Panc1 (cell line): ENCODE results near the gene SLC29A1. TPM values are rescaled to one million over a fixed set of nuclear protein-coding genes. Genes with fewer than 3 reads are reported as not detected.

Source experiments
- ATAC-seq: fragments of 200-7000 bp; cut with Tn5 transposase; 2 replicates; pipeline ENCODE4 v1.9.1; 2020; ENCODE audit warnings: mild to moderate bottlenecking, moderate library complexity
- BruUV-seq: library from RNA; stranded (reverse); fragments of 400-500 nt; replicated peaks from 2 replicates; lab custom pipeline; 2021; lab: Mats Ljungman, UMichigan
- CTCF ChIA-PET: fragments of 300-600 bp; sonication (Branson Sonifier 250); formaldehyde crosslinking; loops from one replicate; lab custom pipeline; 2022; ENCODE audit warnings: antibody characterized with exemption; lab: Charles Lee
- POLR2A ChIA-PET: fragments of 300-600 bp; sonication (Branson Sonifier 250); formaldehyde crosslinking; loops from one replicate; lab custom pipeline; 2022; ENCODE audit warnings: antibody characterized with exemption; lab: Charles Lee
- DNase-seq: peaks from one replicate; pipeline ENCODE4 v3.0.0-alpha.2; 2010; ENCODE audit warnings: low read depth, low spot score
- H3K27ac ChIP-seq: 2 replicates; pipeline ENCODE4 v1.5.1; 2011; ENCODE audit warnings: mild to moderate bottlenecking, low read length, inconsistent platforms
- H3K27me3 ChIP-seq: fragments of 200-500 bp; sonication (Bioruptor generic); 2 replicates; pipeline ENCODE4 v1.6.0; 2014; ENCODE audit warnings: low read length, inconsistent platforms; ENCODE audit not compliant: control insufficient read depth, insufficient read depth
- H3K36me3 ChIP-seq: fragments of 200-500 bp; sonication (Bioruptor generic); 2 replicates; pipeline ENCODE4 v1.5.1; 2014; ENCODE audit warnings: inconsistent platforms, mild to moderate bottlenecking, low read length, moderate library complexity; ENCODE audit not compliant: control insufficient read depth, insufficient read depth
- H3K4me1 ChIP-seq: 2 replicates; pipeline ENCODE4 v1.5.1; 2011; ENCODE audit warnings: inconsistent platforms, mild to moderate bottlenecking, low read length, moderate library complexity; ENCODE audit not compliant: control insufficient read depth, insufficient read depth
- H3K4me3 ChIP-seq, 2 experiments: 2 replicates each; pipeline ENCODE4 v1.5.1; 2011 to 2012; ENCODE audit warnings: low read depth in 2 of 2, low read length in 2 of 2, mild to moderate bottlenecking in 2 of 2, inconsistent platforms in 1 of 2, moderate library complexity in 1 of 2
- H3K9me3 ChIP-seq: fragments of 200-500 bp; sonication (Bioruptor generic); 2 replicates; pipeline ENCODE4 v1.5.1; 2014; ENCODE audit warnings: low read depth, mild to moderate bottlenecking, inconsistent platforms, low read length, moderate library complexity; ENCODE audit not compliant: control insufficient read depth, insufficient read depth
- POLR2AphosphoS5 ChIP-seq: IDR thresholded peaks from 2 replicates; pipeline ENCODE4 v1.6.1; 2012; ENCODE audit warnings: mild to moderate bottlenecking, low read depth, low read length, moderate library complexity
- REST ChIP-seq, 2 experiments: IDR thresholded peaks; 2 replicates each; pipeline ENCODE4 v1.6.1; 2011 to 2012; ENCODE audit warnings: low read depth in 2 of 2, control low read depth in 1 of 2, low read length in 1 of 2, mild to moderate bottlenecking in 1 of 2, moderate library complexity in 1 of 2; ENCODE audit not compliant: insufficient read depth in 1 of 2
- SIN3A ChIP-seq: IDR thresholded peaks from 2 replicates; pipeline ENCODE4 v1.6.1; 2012; ENCODE audit warnings: low read depth, mild to moderate bottlenecking, low read length, moderate library complexity, borderline replicate concordance; ENCODE audit not compliant: insufficient read depth
- TCF7L2 ChIP-seq: IDR thresholded peaks from 2 replicates; pipeline ENCODE4 v1.6.1; 2011; ENCODE audit warnings: mild to moderate bottlenecking, low read depth, low read length, inconsistent platforms
- in situ Hi-C: cut with HindIII; loops from 2 replicates; pipeline ENCODE4 v1.10.0; 2016; ENCODE audit warnings: low sequenced_read_pairs, low pct_unique_long_range_greater_than_20kb
- intact Hi-C: fragments of 100-400 bp; cut with micrococcal nuclease; formaldehyde crosslinking; loops from one replicate; pipeline ENCODE4 v1.10.0; 2022; ENCODE audit not compliant: unreplicated experiment
- total RNA-seq: library from RNA; stranded (reverse); gene quantifications from one replicate; pipeline ENCODE4 v1.2.1, GENCODE V29; 2021; ENCODE audit not compliant: unreplicated experiment
- TF ChIP-seq, protein P1 (sequence below): fragments of 450-650 bp; IDR thresholded peaks from 2 replicates; pipeline ENCODE4 v1.5.1; 2017; ENCODE audit warnings: mild to moderate bottlenecking

Gene SLC29A1
- total RNA-seq, 1 experiment from 2014 or later = 263 TPM

- ChIA-PET CTCF (interaction anchor here (0.6 kb wide), 1 partner anchor 67 kb away, joined by 3 read pairs; no protein-coding TSS in a partner anchor), POLR2A (no interaction called here)
- BruUV-seq = no TSS peak
- Histone ChIP-seq H3K4me3 (no peak overlapping the region), H3K36me3 (no peaks in the 10 kb centered on the region), H3K27ac (no peak overlapping the region), H3K27me3 (peaks cover 16% of the 10 kb centered on the region), H3K9me3 (no peaks in the 10 kb centered on the region), H3K4me1 (no peaks in the 10 kb centered on the region)
- DNase-seq (no peak), ATAC-seq (no peak)
- TF ChIP-seq, protein P1, sequence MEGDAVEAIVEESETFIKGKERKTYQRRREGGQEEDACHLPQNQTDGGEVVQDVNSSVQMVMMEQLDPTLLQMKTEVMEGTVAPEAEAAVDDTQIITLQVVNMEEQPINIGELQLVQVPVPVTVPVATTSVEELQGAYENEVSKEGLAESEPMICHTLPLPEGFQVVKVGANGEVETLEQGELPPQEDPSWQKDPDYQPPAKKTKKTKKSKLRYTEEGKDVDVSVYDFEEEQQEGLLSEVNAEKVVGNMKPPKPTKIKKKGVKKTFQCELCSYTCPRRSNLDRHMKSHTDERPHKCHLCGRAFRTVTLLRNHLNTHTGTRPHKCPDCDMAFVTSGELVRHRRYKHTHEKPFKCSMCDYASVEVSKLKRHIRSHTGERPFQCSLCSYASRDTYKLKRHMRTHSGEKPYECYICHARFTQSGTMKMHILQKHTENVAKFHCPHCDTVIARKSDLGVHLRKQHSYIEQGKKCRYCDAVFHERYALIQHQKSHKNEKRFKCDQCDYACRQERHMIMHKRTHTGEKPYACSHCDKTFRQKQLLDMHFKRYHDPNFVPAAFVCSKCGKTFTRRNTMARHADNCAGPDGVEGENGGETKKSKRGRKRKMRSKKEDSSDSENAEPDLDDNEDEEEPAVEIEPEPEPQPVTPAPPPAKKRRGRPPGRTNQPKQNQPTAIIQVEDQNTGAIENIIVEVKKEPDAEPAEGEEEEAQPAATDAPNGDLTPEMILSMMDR = no peak
- TF ChIP-seq REST (IDR thresholded peaks at IDR 0.05; ENCODE audit: insufficient read depth in 1 of 2, low read depth in 2 of 2, low read length in 1 of 2) = no peak
- TF ChIP-seq POLR2AphosphoS5 = no peak
- no peak for TF ChIP-seq SIN3A
- no peak for TF ChIP-seq TCF7L2
- intact Hi-C loops = no loop called here
- in situ Hi-C loops = no loop called here
Measured at GRCh38 chr6:44272999-44273566, 49.7 kb downstream of the SLC29A1 start.

- intact Hi-C loops (no loop called here), in situ Hi-C loops (no loop called here)
- no peak for TF ChIP-seq REST (IDR thresholded peaks at IDR 0.05; ENCODE audit: insufficient read depth in 1 of 2, low read depth in 2 of 2, low read length in 1 of 2)
- TF ChIP-seq POLR2AphosphoS5 = no peak
- no peak for TF ChIP-seq SIN3A
- TF ChIP-seq, protein P1 = no peak
- TF ChIP-seq TCF7L2 = no peak
- no peak overlapping the region for H3K27ac ChIP-seq
- no peaks in the 10 kb centered on the region for H3K4me1 ChIP-seq
- POLR2A ChIA-PET = no interaction called here
- H3K36me3 ChIP-seq = no peaks in the 10 kb centered on the region
- DNase-seq (no peak), ATAC-seq (no peak)
- no peak overlapping the region for H3K4me3 ChIP-seq
- no TSS peak for BruUV-seq
- H3K27me3 ChIP-seq = peaks cover 16% of the 10 kb centered on the region
- H3K9me3 ChIP-seq = no peaks in the 10 kb centered on the region
- CTCF ChIA-PET = interaction anchor here (0.6 kb wide), 1 partner anchor 66 kb away, joined by 3 read pairs; no protein-coding TSS in a partner anchor
Measured at GRCh38 chr6:44273617-44274016, 50.2 kb downstream of the SLC29A1 start.
